MM.1S (cell line): Measurements from ENCODE around the gene ABCA13.

Experiments
- DNase-seq: peaks from one replicate; pipeline ENCODE4 v3.0.0-alpha.2; 2015
- H2AFZ ChIP-seq: fragments of 300-600 bp; sonication (generic); 2 replicates; pipeline ENCODE4 v1.6.0; 2016; ENCODE audit warnings: antibody characterized with exemption, low read length
- H3F3A ChIP-seq: fragments of 300-600 bp; sonication (generic); 2 replicates; pipeline ENCODE4 v1.6.1; 2016; ENCODE audit warnings: mild to moderate bottlenecking, antibody characterized with exemption, low read length, moderate library complexity, mixed read lengths; ENCODE audit not compliant: insufficient read depth
- H3K27ac ChIP-seq: fragments of 300-600 bp; sonication (generic); 2 replicates; pipeline ENCODE4 v1.5.1; 2016; ENCODE audit warnings: mild to moderate bottlenecking, low read length
- H3K27me3 ChIP-seq: fragments of 300-600 bp; sonication (generic); replicated peaks from 2 replicates; pipeline ENCODE4 v1.6.0; 2016; ENCODE audit warnings: low read length; ENCODE audit not compliant: insufficient read depth
- H3K36me3 ChIP-seq: fragments of 300-600 bp; sonication (generic); replicated peaks from 2 replicates; pipeline ENCODE4 v1.6.1; 2016; ENCODE audit warnings: mild to moderate bottlenecking, low read length, mixed read lengths; ENCODE audit not compliant: insufficient read depth
- H3K4me1 ChIP-seq: fragments of 300-600 bp; sonication (generic); 2 replicates; pipeline ENCODE4 v1.6.1; 2016; ENCODE audit warnings: low read length, mixed read lengths
- H3K4me2 ChIP-seq: fragments of 300-600 bp; sonication (generic); 2 replicates; pipeline ENCODE4 v1.6.0; 2016; ENCODE audit warnings: low read depth, low read length
- H3K4me3 ChIP-seq: fragments of 300-600 bp; sonication (generic); 2 replicates; pipeline ENCODE4 v1.5.1; 2016; ENCODE audit warnings: low read length, mixed read lengths
- H3K79me2 ChIP-seq: fragments of 300-600 bp; sonication (generic); 2 replicates; pipeline ENCODE4 v1.6.1; 2016; ENCODE audit warnings: mixed run types, low read length, mixed read lengths
- H3K9ac ChIP-seq: fragments of 300-600 bp; sonication (generic); 2 replicates; pipeline ENCODE4 v1.6.1; 2016; ENCODE audit warnings: low read length, mixed read lengths
- H3K9me2 ChIP-seq: fragments of 300-600 bp; sonication (generic); replicated peaks from 2 replicates; pipeline ENCODE4 v1.6.1; 2016; ENCODE audit warnings: mild to moderate bottlenecking, low read length, mixed read lengths; ENCODE audit not compliant: insufficient read depth
- H3K9me3 ChIP-seq: fragments of 300-600 bp; sonication (generic); replicated peaks from 2 replicates; pipeline ENCODE4 v1.6.1; 2016; ENCODE audit warnings: mild to moderate bottlenecking, low read length, mixed read lengths; ENCODE audit not compliant: insufficient read depth
- H4K20me1 ChIP-seq: fragments of 300-600 bp; sonication (generic); 2 replicates; pipeline ENCODE4 v1.6.1; 2016; ENCODE audit warnings: mild to moderate bottlenecking, low read length, moderate library complexity, mixed read lengths; ENCODE audit not compliant: insufficient read depth
- CTCF ChIP-seq: fragments of 300-600 bp; sonication (generic); IDR thresholded peaks from 2 replicates; pipeline ENCODE4 v1.5.1; 2016; ENCODE audit warnings: antibody characterized with exemption, low read length, mixed read lengths
- EZH2 ChIP-seq: fragments of 300-600 bp; sonication (generic); optimal IDR thresholded peaks from 2 replicates; pipeline ENCODE3; 2017; ENCODE audit warnings: low read depth, mild to moderate bottlenecking, antibody characterized with exemption, low read length, mixed read lengths
- EZH2phosphoT487 ChIP-seq: fragments of 300-600 bp; sonication (generic); IDR thresholded peaks from 2 replicates; pipeline ENCODE4 v1.6.1; 2018; ENCODE audit warnings: antibody characterized with exemption, low read length

ABCA13 gene

GRCh38 chr7:48148311-48148710 is 22.9 kb upstream of the ABCA13 start:
- Histone ChIP-seq H3K9me2 (no peaks in the 10 kb centered on the region), H3K36me3 (no peaks in the 10 kb centered on the region), H3K4me2 (no peak overlapping the region), H4K20me1 (no peaks in the 10 kb centered on the region), H3K9me3 (no peaks in the 10 kb centered on the region), H3K79me2 (no peaks in the 10 kb centered on the region), H3K9ac (no peak overlapping the region), H3K4me3 (no peak overlapping the region), H3F3A (no peaks in the 10 kb centered on the region), H2AFZ (no peak overlapping the region), H3K4me1 (no peaks in the 10 kb centered on the region), H3K27ac (no peak overlapping the region), H3K27me3 (no peaks in the 10 kb centered on the region)
- DNase-seq: no peak
- TF ChIP-seq EZH2phosphoT487 (no peak), EZH2 (no peak), CTCF (no peak)

- Histone ChIP-seq H3K4me1 (no peaks in the 10 kb centered on the region), H3K27me3 (no peaks in the 10 kb centered on the region), H2AFZ (no peak overlapping the region), H3K4me3 (no peak overlapping the region), H3K9ac (no peak overlapping the region), H3K79me2 (no peaks in the 10 kb centered on the region), H3K27ac (no peak overlapping the region), H4K20me1 (no peaks in the 10 kb centered on the region), H3K4me2 (no peak overlapping the region), H3K9me3 (no peaks in the 10 kb centered on the region), H3K36me3 (no peaks in the 10 kb centered on the region), H3K9me2 (no peaks in the 10 kb centered on the region), H3F3A (no peaks in the 10 kb centered on the region)
- no peak for DNase-seq
- TF ChIP-seq CTCF (no peak), EZH2phosphoT487 (no peak), EZH2 (no peak)
Measured at GRCh38 chr7:48149058-48149457, 22.2 kb upstream of the ABCA13 start.

- Histone ChIP-seq H3K9me2 (no peaks in the 10 kb centered on the region), H3K4me1 (no peaks in the 10 kb centered on the region), H3K4me3 (no peak overlapping the region), H3K27me3 (no peaks in the 10 kb centered on the region), H2AFZ (no peak overlapping the region), H3K79me2 (no peaks in the 10 kb centered on the region), H3K4me2 (no peak overlapping the region), H3K9ac (no peak overlapping the region), H3K27ac (no peak overlapping the region), H4K20me1 (no peaks in the 10 kb centered on the region), H3K36me3 (no peaks in the 10 kb centered on the region), H3F3A (no peaks in the 10 kb centered on the region), H3K9me3 (no peaks in the 10 kb centered on the region)
- TF ChIP-seq EZH2phosphoT487 (no peak), EZH2 (no peak), CTCF (no peak)
- no peak for DNase-seq
Measured at GRCh38 chr7:48150086-48150485, 21.2 kb upstream of the ABCA13 start.
